Ramos (cell line): ENCODE data around the gene POM121L2.
"Not testable (repeated sequence)": the region's sequence is repeated elsewhere in the genome, so short reads cannot be mapped to it uniquely, and the experiment has no call there.

ENCODE experiments used
- in situ Hi-C: fragments of 300-500 bp; cut with MboI; formaldehyde crosslinking; loops from one replicate; pipeline ENCODE4 v1.14.3; 2022; ENCODE audit warnings: low sequenced_read_pairs; ENCODE audit not compliant: unreplicated experiment

Gene POM121L2

GRCh38 chr6:27267003-27267402, 45.1 kb downstream of the POM121L2 start:
- in situ Hi-C loops, result not testable (repeated sequence)

- in situ Hi-C loops, result no loop called here
These were observed 48.2 kb downstream of the POM121L2 start for GRCh38 chr6:27263886-27264285.

DNA sequence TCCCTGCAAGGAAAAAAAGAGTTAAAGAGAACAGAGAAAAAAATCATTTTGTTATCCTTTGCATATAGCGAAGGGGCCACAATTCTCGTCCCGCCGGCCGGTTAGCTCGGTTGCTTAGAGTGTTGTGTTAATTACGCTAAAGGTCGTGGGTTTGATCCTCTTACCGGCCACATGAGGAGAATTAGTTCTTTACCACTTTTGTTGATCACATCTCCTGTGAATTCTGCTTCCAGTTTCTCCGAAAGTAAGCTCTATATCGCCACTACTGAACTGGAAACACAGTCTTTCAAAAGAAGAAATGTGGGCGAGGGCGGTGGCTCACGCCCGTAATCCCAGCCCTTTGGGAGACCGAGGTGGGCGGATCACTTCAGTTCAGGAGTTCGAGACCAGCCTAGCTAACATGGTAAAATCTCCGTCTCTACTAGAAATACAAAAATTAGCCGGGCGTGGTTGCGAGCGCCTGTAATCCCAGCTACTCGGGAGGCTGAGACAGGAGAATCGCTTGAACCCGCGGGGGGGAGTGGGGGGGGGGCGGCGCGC, 51.2 kb downstream of the POM121L2 start:
- in situ Hi-C loops, result no loop called here

GRCh38 chr6:27260369-27260768, 51.7 kb downstream of the POM121L2 start:
- in situ Hi-C loops, result no loop called here
